ENCODE data around the gene FAM53B. TPM values are rescaled to one million over a fixed set of nuclear protein-coding genes. Genes with fewer than 3 reads are reported as not detected.

Gene FAM53B
- polyA plus RNA-seq, 1 of the 3 experiments (the other 2 are of a cell fraction), result 5.6 TPM

- peaks cover 6 to 9% of the 10 kb centered on the region in 2 experiments; a peak in 2 of 4 replicates for H3K4me1 ChIP-seq (ENCODE audit: control insufficient read depth in 1 of 2, insufficient read depth in 2 of 2, low read depth in 1 of 2, low read length in 1 of 2)
- H2AFZ ChIP-seq (ENCODE audit: low read depth), result no peak overlapping the region
- WGBS (ENCODE audit: low lambda C conversion rate), result 99% methylated on average over 9 of the region's 9 CpGs
- H3K9ac ChIP-seq, result no peak overlapping the region
- no peak overlapping the region for H3K4me2 ChIP-seq
- H3K9me2 ChIP-seq, result no peaks in the 10 kb centered on the region
- H3F3A ChIP-seq (replicated peaks; ENCODE audit: insufficient read depth), result no peaks in the 10 kb centered on the region
- H3K27ac ChIP-seq (ENCODE audit: low read depth in 2 of 2, low read length in 1 of 2), result no peak overlapping the region
- H3K27me3 ChIP-seq (ENCODE audit: insufficient read depth), result no peaks in the 10 kb centered on the region
- H3K79me2 ChIP-seq (ENCODE audit: insufficient read depth), result no peaks in the 10 kb centered on the region; the same call in 1 of the 2 replicates
- no peaks in the 10 kb centered on the region for H3K36me3 ChIP-seq (replicated peaks in 1 of 2; ENCODE audit: control insufficient read depth in 1 of 2, insufficient read depth in 2 of 2, low read length in 1 of 2)
- no peak overlapping the region for H3K4me3 ChIP-seq (ENCODE audit: low read depth in 2 of 2, low read length in 1 of 2)
- H3K9me3 ChIP-seq, result no peaks in the 10 kb centered on the region
- DNase-seq, result no peak
- TF ChIP-seq RCOR1 (IDR thresholded peaks at IDR 0.05; ENCODE audit: low read length) (no peak), JUND (IDR thresholded peaks at IDR 0.05) (no peak), RAD21 (IDR thresholded peaks at IDR 0.05; ENCODE audit: low read length) (no peak), MXI1 (IDR thresholded peaks at IDR 0.05; ENCODE audit: low read depth, low read length) (no peak), GATA2 (CRISPR knock-in tag; IDR thresholded peaks at IDR 0.05) (no peak), USF2 (IDR thresholded peaks at IDR 0.05; ENCODE audit: borderline replicate concordance, low read depth, low read length) (no peak), MAX (IDR thresholded peaks at IDR 0.05; ENCODE audit: low read depth) (no peak), TCF12 (IDR thresholded peaks at IDR 0.05) (no peak), EZH2phosphoT487 (IDR thresholded peaks at IDR 0.05; ENCODE audit: borderline replicate concordance, low read depth) (no peak), USF1 (IDR thresholded peaks at IDR 0.05; ENCODE audit: borderline replicate concordance, low read depth) (no peak), POLR2AphosphoS5 (IDR thresholded peaks at IDR 0.05; ENCODE audit: low read depth, low read length) (no peak), YY1 (IDR thresholded peaks at IDR 0.05; ENCODE audit: low read depth) (no peak), TEAD4 (IDR thresholded peaks at IDR 0.05; ENCODE audit: borderline replicate concordance, insufficient read depth) (no peak), NRF1 (IDR thresholded peaks at IDR 0.05; ENCODE audit: low read depth, low read length) (no peak), NFIC (IDR thresholded peaks at IDR 0.05; ENCODE audit: borderline replicate concordance) (no peak), EP300 (IDR thresholded peaks at IDR 0.05; ENCODE audit: borderline replicate concordance in 1 of 2, low read depth in 1 of 2, low read length in 1 of 2) (no peak), ZBTB33 (IDR thresholded peaks at IDR 0.05; ENCODE audit: borderline replicate concordance, low read depth) (no peak), SIN3A (IDR thresholded peaks at IDR 0.05; ENCODE audit: borderline replicate concordance, low read depth, low read length) (no peak)
- H4K20me1 ChIP-seq (ENCODE audit: insufficient read depth), result peaks cover 14% of the 10 kb centered on the region; the same call in 1 of the 2 replicates
- ChIA-PET CTCF (interaction anchor here (0.6 to 2.5 kb wide), 6 partner anchors 9 to 176 kb away, joined by 3 to 11 read pairs (median 4); no protein-coding TSS in a partner anchor), POLR2A (no interaction called here)
Observed at GRCh38 chr10:124717041-124717757, 27.0 kb downstream of the FAM53B start.
